Caco-2 (cell line): ENCODE data around the gene KDELR3. TPM values are rescaled to one million over a fixed set of nuclear protein-coding genes. Genes with fewer than 3 reads are reported as not detected.

Experiments
- BruUV-seq: library from RNA; stranded (reverse); fragments of 400-500 nt; replicated peaks from 2 replicates; lab custom pipeline; 2021; lab: Mats Ljungman, UMichigan
- CTCF ChIA-PET: fragments of 300-600 bp; sonication (Branson Sonifier 250); formaldehyde crosslinking; loops from one replicate; lab custom pipeline; 2022; ENCODE audit warnings: antibody characterized with exemption; lab: Charles Lee
- POLR2A ChIA-PET: fragments of 300-600 bp; sonication (Branson Sonifier 250); formaldehyde crosslinking; loops from one replicate; lab custom pipeline; 2022; ENCODE audit warnings: antibody characterized with exemption; lab: Charles Lee
- DNase-seq, 2 experiments: peaks; one replicate each; pipeline versions ENCODE4 v3.0.0 to v3.0.0-alpha.2; 2020 to 2022
- H3K27me3 ChIP-seq: replicated peaks from 2 replicates; pipeline ENCODE4 v1.6.0; 2011; ENCODE audit warnings: low read length; ENCODE audit not compliant: control insufficient read depth, insufficient read depth
- H3K36me3 ChIP-seq: 2 replicates; pipeline ENCODE4 v1.5.1; 2011; ENCODE audit warnings: low read length; ENCODE audit not compliant: control insufficient read depth, insufficient read depth
- H3K4me1 ChIP-seq: fragments of 250-450 bp; sonication (Bioruptor Pico); 2 replicates; pipeline ENCODE4 v1.5.1; 2020; ENCODE audit warnings: mild to moderate bottlenecking
- H3K4me3 ChIP-seq: 2 replicates; pipeline ENCODE4 v1.5.1; 2011; ENCODE audit warnings: low read depth, mild to moderate bottlenecking, control low read depth, low read length
- H3K9me3 ChIP-seq: fragments of 250-450 bp; sonication (Bioruptor Pico); 2 replicates; pipeline ENCODE4 v1.5.1; 2020; ENCODE audit warnings: mild to moderate bottlenecking, moderate library complexity
- H3K27ac Mint-ChIP-seq: one replicate; pipeline ENCODE4 v1.8.0; 2022; ENCODE audit warnings: mixed read lengths; ENCODE audit not compliant: unreplicated experiment
- H3K27me3 Mint-ChIP-seq: one replicate; pipeline ENCODE4 v1.8.0; 2022; ENCODE audit warnings: mixed read lengths; ENCODE audit not compliant: insufficient read depth, unreplicated experiment
- H3K36me3 Mint-ChIP-seq: one replicate; pipeline ENCODE4 v1.8.0; 2022; ENCODE audit warnings: mild to moderate bottlenecking, mixed read lengths; ENCODE audit not compliant: insufficient read depth, unreplicated experiment
- H3K4me1 Mint-ChIP-seq: one replicate; pipeline ENCODE4 v1.8.0; 2022; ENCODE audit warnings: low read depth, mixed read lengths; ENCODE audit not compliant: unreplicated experiment
- H3K4me3 Mint-ChIP-seq: one replicate; pipeline ENCODE4 v1.8.0; 2022; ENCODE audit warnings: mild to moderate bottlenecking, moderate library complexity, mixed read lengths; ENCODE audit not compliant: unreplicated experiment
- H3K9me3 Mint-ChIP-seq: one replicate; pipeline ENCODE4 v1.8.0; 2022; ENCODE audit warnings: mixed read lengths; ENCODE audit not compliant: unreplicated experiment
- CTCF ChIP-seq, 2 experiments: fragments of 200-600 bp in 1 of 2; IDR thresholded peaks; 1 replicate in 1 of 2; 2 replicates in 1 of 2; pipeline versions ENCODE4 v1.5.1 to v1.8.0; 2011 to 2022; ENCODE audit warnings: antibody characterized with exemption in 1 of 2, control low read depth in 1 of 2, inconsistent platforms in 1 of 2, low read depth in 1 of 2, low read length in 1 of 2, mild to moderate bottlenecking in 1 of 2, moderate library complexity in 1 of 2; ENCODE audit not compliant: insufficient read depth in 1 of 2, severe bottlenecking in 1 of 2, unreplicated experiment in 1 of 2
- intact Hi-C: fragments of 100-400 bp; cut with micrococcal nuclease; formaldehyde crosslinking; loops from one replicate; pipeline ENCODE4 v1.10.0; 2022; ENCODE audit not compliant: unreplicated experiment
- total RNA-seq: library from RNA; stranded (reverse); gene quantifications from 2 replicates; pipeline ENCODE4 v1.2.3, GENCODE V29; 2022

The KDELR3 gene
- total RNA-seq, 1 experiment from 2014 or later: 13.4 TPM

DNA sequence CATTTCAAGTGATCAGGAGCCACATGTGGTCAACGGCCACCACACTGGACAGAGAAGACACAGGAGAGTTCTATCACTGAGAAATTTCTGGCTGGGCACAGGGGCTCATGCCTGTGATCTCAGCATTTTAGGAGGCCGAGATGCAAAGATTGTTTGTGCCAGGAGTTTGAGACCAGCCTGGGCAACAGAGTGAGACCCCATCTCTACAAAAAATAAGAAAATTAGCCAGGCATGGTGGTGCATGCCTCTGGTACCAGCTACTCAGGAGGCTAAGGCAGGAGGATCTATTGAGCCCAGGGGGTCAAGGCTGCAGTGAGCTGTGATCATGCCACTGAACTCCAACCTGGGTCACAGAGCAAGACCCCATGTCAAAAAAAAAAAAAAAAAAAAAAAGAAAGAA lies 39.2 kb upstream of the KDELR3 start:
- no peaks in the 10 kb centered on the region for H3K9me3 ChIP-seq
- H3K36me3 ChIP-seq: no peaks in the 10 kb centered on the region
- H3K27me3 ChIP-seq: no peaks in the 10 kb centered on the region
- no TSS peak for BruUV-seq
- POLR2A ChIA-PET: no interaction called here
- CTCF ChIA-PET: interaction anchor here (0.6 kb wide), 1 partner anchor 8 kb away, joined by 4 read pairs; no protein-coding TSS in a partner anchor
- H3K4me1 ChIP-seq: peaks cover 12% of the 10 kb centered on the region
- Mint-ChIP-seq H3K4me3 (no peak overlapping the region), H3K36me3 (no peaks in the 10 kb centered on the region), H3K27me3 (no peaks in the 10 kb centered on the region), H3K4me1 (no peaks in the 10 kb centered on the region), H3K27ac (no peak overlapping the region), H3K9me3 (no peaks in the 10 kb centered on the region)
- H3K4me3 ChIP-seq: no peak overlapping the region
- no peak for TF ChIP-seq CTCF (IDR thresholded peaks at IDR 0.05; ENCODE audit: insufficient read depth in 1 of 2, low read depth in 1 of 2, low read length in 1 of 2, severe bottlenecking in 1 of 2, unreplicated experiment in 1 of 2)
- intact Hi-C loops: no loop called here
- no peak for DNase-seq

GRCh38 chr22:38429499-38430068 lies 38.3 kb upstream of the KDELR3 start:
- no peaks in the 10 kb centered on the region for H3K9me3 Mint-ChIP-seq
- ChIA-PET POLR2A (no interaction called here), CTCF (interaction anchor here (0.6 kb wide), 1 partner anchor 9 kb away, joined by 4 read pairs; no protein-coding TSS in a partner anchor)

More at GRCh38 chr22:38429499-38430068, 38.3 kb upstream of the KDELR3 start:
- peaks cover 2% of the 10 kb centered on the region for H3K27me3 Mint-ChIP-seq
- no peak overlapping the region for H3K4me3 ChIP-seq
- no peaks in the 10 kb centered on the region for H3K4me1 Mint-ChIP-seq
- BruUV-seq: no TSS peak
- no peaks in the 10 kb centered on the region for H3K9me3 ChIP-seq
- no peaks in the 10 kb centered on the region for H3K36me3 Mint-ChIP-seq
- no peaks in the 10 kb centered on the region for H3K36me3 ChIP-seq
- no peak overlapping the region for H3K27ac Mint-ChIP-seq
- TF ChIP-seq CTCF (IDR thresholded peaks at IDR 0.05; ENCODE audit: insufficient read depth in 1 of 2, low read depth in 1 of 2, low read length in 1 of 2, severe bottlenecking in 1 of 2, unreplicated experiment in 1 of 2): no peak
- no peak overlapping the region for H3K4me3 Mint-ChIP-seq
- intact Hi-C loops: no loop called here
- DNase-seq: no peak
- no peaks in the 10 kb centered on the region for H3K27me3 ChIP-seq
- H3K4me1 ChIP-seq: peaks cover 3% of the 10 kb centered on the region
